T-helper 17 cell (primary cell): ENCODE data around the gene KLHDC8B. TPM values are rescaled to one million over a fixed set of nuclear protein-coding genes. Genes with fewer than 3 reads are reported as not detected.
"Not testable (repeated sequence)": the region's sequence is repeated elsewhere in the genome, so short reads cannot be mapped to it uniquely, and the experiment has no call there.

Experiments used
- ATAC-seq: fragments of 150-1000 bp; cut with Tn5 transposase; 2 replicates; pipeline ENCODE4 v1.10.0; 2021; ENCODE audit warnings: mild to moderate bottlenecking, moderate library complexity
- DNase-seq, 3 donors: peaks; one replicate each; pipeline versions ENCODE4 v3.0.0 to v3.0.0-alpha.2; 2020 to 2021
- H3K9me3 ChIP-seq: one replicate; pipeline ENCODE4 v1.7.0; 2013; ENCODE audit warnings: low read length, mild to moderate bottlenecking; ENCODE audit not compliant: control insufficient read depth, poor library complexity, severe bottlenecking
- H3K27ac Mint-ChIP-seq: one replicate; pipeline ENCODE4 v1.8.0; 2022; ENCODE audit warnings: mild to moderate bottlenecking, moderate library complexity, mixed read lengths
- H3K27me3 Mint-ChIP-seq: one replicate; pipeline ENCODE4 v1.8.0; 2022; ENCODE audit warnings: mixed read lengths
- H3K36me3 Mint-ChIP-seq: one replicate; pipeline ENCODE4 v1.8.0; 2022; ENCODE audit warnings: low read depth, mixed read lengths
- H3K4me1 Mint-ChIP-seq: one replicate; pipeline ENCODE4 v1.8.0; 2022; ENCODE audit warnings: mild to moderate bottlenecking, mixed read lengths
- H3K4me3 Mint-ChIP-seq: one replicate; pipeline ENCODE4 v1.8.0; 2022; ENCODE audit warnings: mild to moderate bottlenecking, moderate library complexity, mixed read lengths
- total RNA-seq, 4 donors: library from RNA in 2 of 4; stranded (reverse) in 2 of 4; gene quantifications; one replicate each; pipeline ENCODE4 v1.2.3 and lab custom pipeline; 2022 to 2026

KLHDC8B gene
- total RNA-seq, 2 donors from 2014 or later, result 1.7 to 8.7 TPM

- peaks cover 8% of the 10 kb centered on the region for H3K36me3 Mint-ChIP-seq
- no peak for ATAC-seq
- H3K4me1 Mint-ChIP-seq, result peaks cover 7% of the 10 kb centered on the region
These were observed 8.7 kb downstream of the KLHDC8B start for GRCh38 chr3:49180116-49180515.

GRCh38 chr3:49181351-49181750, 10.0 kb downstream of the KLHDC8B start:
- H3K27me3 Mint-ChIP-seq, result peaks cover 38% of the 10 kb centered on the region
- peaks cover 8% of the 10 kb centered on the region for H3K36me3 Mint-ChIP-seq
- ATAC-seq (no peak), DNase-seq (no peak)
- no peaks in the 10 kb centered on the region for H3K9me3 ChIP-seq
- no peak overlapping the region for H3K4me3 Mint-ChIP-seq
- no peak overlapping the region for H3K27ac Mint-ChIP-seq
- H3K4me1 Mint-ChIP-seq, result peaks cover 7% of the 10 kb centered on the region

More at GRCh38 chr3:49180116-49180515, 8.7 kb downstream of the KLHDC8B start:
- peaks cover 38% of the 10 kb centered on the region for H3K27me3 Mint-ChIP-seq
- H3K9me3 ChIP-seq, result no peaks in the 10 kb centered on the region
- H3K4me3 Mint-ChIP-seq, result no peak overlapping the region
- DNase-seq, result no peak
- H3K27ac Mint-ChIP-seq, result no peak overlapping the region

- ATAC-seq, result no peak
- H3K4me1 Mint-ChIP-seq, result peaks cover 7% of the 10 kb centered on the region
These were observed 11.3 kb downstream of the KLHDC8B start for GRCh38 chr3:49182682-49183081.

GRCh38 chr3:49183873-49184272, 12.5 kb downstream of the KLHDC8B start:
- Mint-ChIP-seq H3K36me3 (peaks cover 7% of the 10 kb centered on the region), H3K27ac (no peak overlapping the region), H3K27me3 (peaks cover 27% of the 10 kb centered on the region), H3K4me3 (no peak overlapping the region), H3K4me1 (peaks cover 7% of the 10 kb centered on the region)
- H3K9me3 ChIP-seq, result no peaks in the 10 kb centered on the region
- DNase-seq (no peak), ATAC-seq (no peak)

More at GRCh38 chr3:49182682-49183081, 11.3 kb downstream of the KLHDC8B start:
- Mint-ChIP-seq H3K36me3 (peaks cover 8% of the 10 kb centered on the region), H3K27me3 (peaks cover 38% of the 10 kb centered on the region), H3K27ac (no peak overlapping the region), H3K4me3 (no peak overlapping the region)
- H3K9me3 ChIP-seq, result no peaks in the 10 kb centered on the region
- DNase-seq, result no peak

- Mint-ChIP-seq H3K4me1 (no peaks in the 10 kb centered on the region), H3K27ac (no peak overlapping the region), H3K36me3 (no peaks in the 10 kb centered on the region), H3K4me3 (no peak overlapping the region), H3K27me3 (peaks cover 12% of the 10 kb centered on the region)
- DNase-seq, result no peak
- no peaks in the 10 kb centered on the region for H3K9me3 ChIP-seq
- ATAC-seq, result no peak
These were observed 20.3 kb downstream of the KLHDC8B start for GRCh38 chr3:49191741-49192140.

GRCh38 chr3:49198161-49198560, 26.8 kb downstream of the KLHDC8B start:
- Mint-ChIP-seq H3K27me3 (peaks cover 18% of the 10 kb centered on the region), H3K4me3 (no peak overlapping the region), H3K4me1 (no peaks in the 10 kb centered on the region), H3K36me3 (peaks cover 7% of the 10 kb centered on the region), H3K27ac (no peak overlapping the region)
- H3K9me3 ChIP-seq, result no peaks in the 10 kb centered on the region
- ATAC-seq, result no peak
- no peak for DNase-seq

GRCh38 chr3:49198611-49199230, 27.3 kb downstream of the KLHDC8B start:
- Mint-ChIP-seq H3K36me3 (peaks cover 7% of the 10 kb centered on the region), H3K4me1 (no peaks in the 10 kb centered on the region), H3K4me3 (no peak overlapping the region), H3K27me3 (peaks cover 22% of the 10 kb centered on the region), H3K27ac (no peak overlapping the region)
- ATAC-seq (no peak), DNase-seq (no peak)
- H3K9me3 ChIP-seq, result no peaks in the 10 kb centered on the region

- Mint-ChIP-seq H3K4me1 (no peaks in the 10 kb centered on the region), H3K27me3 (peaks cover 29% of the 10 kb centered on the region), H3K36me3 (peaks cover 7% of the 10 kb centered on the region), H3K4me3 (no peak overlapping the region), H3K27ac (no peak overlapping the region)
- no peaks in the 10 kb centered on the region for H3K9me3 ChIP-seq
- ATAC-seq (no peak), DNase-seq (no peak)
These were observed 28.0 kb downstream of the KLHDC8B start for GRCh38 chr3:49199239-49199899.

GRCh38 chr3:49199900-49200281, 28.5 kb downstream of the KLHDC8B start:
- no peaks in the 10 kb centered on the region for H3K4me1 Mint-ChIP-seq
- H3K27ac Mint-ChIP-seq, result no peak overlapping the region
- no peak for DNase-seq
- peaks cover 7% of the 10 kb centered on the region for H3K36me3 Mint-ChIP-seq
- no peaks in the 10 kb centered on the region for H3K9me3 ChIP-seq
- peaks cover 30% of the 10 kb centered on the region for H3K27me3 Mint-ChIP-seq
- no peak overlapping the region for H3K4me3 Mint-ChIP-seq
- ATAC-seq, result no peak

GRCh38 chr3:49213541-49213943, 42.1 kb downstream of the KLHDC8B start:
- no peak overlapping the region for H3K27ac Mint-ChIP-seq
- DNase-seq, result no peak
- H3K27me3 Mint-ChIP-seq, result peaks cover 11% of the 10 kb centered on the region
- no peaks in the 10 kb centered on the region for H3K9me3 ChIP-seq
- H3K4me1 Mint-ChIP-seq, result no peaks in the 10 kb centered on the region
- peaks cover 2% of the 10 kb centered on the region for H3K36me3 Mint-ChIP-seq
- ATAC-seq, result no peak
- no peak overlapping the region for H3K4me3 Mint-ChIP-seq

GRCh38 chr3:49213998-49214397, 42.6 kb downstream of the KLHDC8B start:
- H3K27me3 Mint-ChIP-seq, result peaks cover 11% of the 10 kb centered on the region
- H3K9me3 ChIP-seq, result no peaks in the 10 kb centered on the region
- H3K4me3 Mint-ChIP-seq, result no peak overlapping the region
- H3K4me1 Mint-ChIP-seq, result no peaks in the 10 kb centered on the region
- no peak overlapping the region for H3K27ac Mint-ChIP-seq
- no peak for DNase-seq
- no peak for ATAC-seq
- H3K36me3 Mint-ChIP-seq, result peaks cover 2% of the 10 kb centered on the region

- DNase-seq, H3K27ac Mint-ChIP-seq, H3K4me1 Mint-ChIP-seq, ATAC-seq, H3K4me3 Mint-ChIP-seq, H3K9me3 ChIP-seq, H3K36me3 Mint-ChIP-seq: not testable (repeated sequence)
- peaks cover 16% of the 10 kb centered on the region for H3K27me3 Mint-ChIP-seq
These were observed 45.3 kb downstream of the KLHDC8B start for GRCh38 chr3:49216687-49217086.

GRCh38 chr3:49217108-49217507, 45.7 kb downstream of the KLHDC8B start:
- H3K36me3 Mint-ChIP-seq, H3K27ac Mint-ChIP-seq, H3K4me3 Mint-ChIP-seq, H3K4me1 Mint-ChIP-seq, H3K9me3 ChIP-seq, ATAC-seq, DNase-seq: not testable (repeated sequence)
- peaks cover 16% of the 10 kb centered on the region for H3K27me3 Mint-ChIP-seq
